Stimulated activated CD4-positive, alpha-beta T cell treated with anti-CD3 and anti-CD28 coated beads, Interleukin-4, amount 100 ng/mL, for 24 hours (primary cell): ENCODE data around the gene CLEC18B.
A peak's percentile ranks its signal among the peaks of the same experiment; 100 is the strongest.
"Not testable (repeated sequence)": the region's sequence is repeated elsewhere in the genome, so short reads cannot be mapped to it uniquely, and the experiment has no call there.

Experiments used
- DNase-seq: peaks from one replicate; pipeline ENCODE4 v3.0.0-alpha.2; 2020

The CLEC18B gene

GRCh38 chr16:74443624-74444346 lies 22.5 kb upstream of the CLEC18B start:
- DNase-seq, result not testable (repeated sequence)

DNA sequence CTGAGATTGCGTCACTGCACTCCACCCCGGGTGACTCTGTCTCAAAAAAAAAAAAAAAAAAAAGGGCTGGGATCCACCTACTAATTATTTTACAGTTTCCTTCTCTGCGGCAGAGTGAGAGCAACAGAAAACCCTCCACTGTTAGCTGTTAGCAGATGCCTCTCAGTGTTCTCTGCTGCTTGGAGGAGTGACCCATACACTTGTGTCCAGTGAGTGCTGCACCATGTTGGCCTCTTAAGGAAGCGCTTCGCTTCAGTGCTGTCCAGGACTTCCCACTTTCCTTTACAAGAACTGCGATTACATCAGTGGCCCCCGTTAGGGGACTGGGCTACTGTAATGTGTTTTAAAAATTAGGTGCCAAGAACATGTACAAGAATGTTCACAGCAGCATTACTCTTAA lies 18.4 kb upstream of the CLEC18B start:
- DNase-seq, result no peak

- no peak for DNase-seq
Observed at GRCh38 chr16:74438492-74438979, 17.3 kb upstream of the CLEC18B start.

- no peak for DNase-seq
Observed at GRCh38 chr16:74431516-74431915, 10.2 kb upstream of the CLEC18B start.

GRCh38 chr16:74430036-74430712 lies 8.9 kb upstream of the CLEC18B start:
- peak; percentile 53 for DNase-seq

DNA sequence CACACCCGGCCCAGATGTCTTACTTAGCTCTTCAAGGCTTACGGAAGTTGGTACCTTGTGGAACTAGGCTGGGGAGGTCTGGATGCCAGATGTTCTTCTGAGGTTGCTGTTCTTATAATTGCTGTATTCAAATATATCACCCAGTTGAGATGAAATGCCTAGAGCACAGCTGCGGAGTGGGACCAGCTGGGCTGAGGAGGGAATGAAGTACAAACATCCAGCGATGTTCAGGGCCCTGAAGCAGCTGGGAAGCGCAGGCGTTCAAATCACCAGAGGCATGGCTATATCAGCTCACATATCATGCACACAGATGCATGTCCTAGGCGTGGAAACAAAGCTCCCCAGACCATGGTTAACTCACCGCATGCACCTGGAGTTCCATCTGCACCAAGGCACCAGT lies 7.2 kb upstream of the CLEC18B start:
- DNase-seq, result not testable (repeated sequence)

GRCh38 chr16:74425751-74426150 lies 4.5 kb upstream of the CLEC18B start:
- not testable (repeated sequence) for DNase-seq

DNA sequence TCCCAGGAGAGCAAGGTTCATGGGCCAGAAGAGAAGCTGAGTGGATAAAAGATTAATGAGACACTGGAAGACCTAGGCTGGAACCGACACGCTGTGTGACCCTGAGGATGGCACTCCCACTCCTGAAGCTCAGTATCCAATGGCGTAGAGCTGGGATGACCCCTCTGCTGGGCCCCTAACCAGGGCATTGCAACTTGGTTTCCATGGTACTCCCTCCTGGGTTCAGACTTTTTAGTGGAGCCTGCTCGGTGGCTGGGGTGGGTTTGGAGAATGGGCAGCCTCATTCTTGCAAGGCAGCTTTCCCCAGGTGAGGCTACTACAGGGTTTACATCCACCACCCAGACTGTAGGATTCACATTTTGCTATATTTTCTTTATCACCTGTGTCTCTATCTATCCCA lies 2.4 kb upstream of the CLEC18B start:
- DNase-seq, result not testable (repeated sequence)

- not testable (repeated sequence) for DNase-seq
Observed at GRCh38 chr16:74422086-74422485, 808 bp upstream of the CLEC18B start.

GRCh38 chr16:74421482-74421785 lies 156 bp upstream of the CLEC18B start:
- DNase-seq, result not testable (repeated sequence)

DNA sequence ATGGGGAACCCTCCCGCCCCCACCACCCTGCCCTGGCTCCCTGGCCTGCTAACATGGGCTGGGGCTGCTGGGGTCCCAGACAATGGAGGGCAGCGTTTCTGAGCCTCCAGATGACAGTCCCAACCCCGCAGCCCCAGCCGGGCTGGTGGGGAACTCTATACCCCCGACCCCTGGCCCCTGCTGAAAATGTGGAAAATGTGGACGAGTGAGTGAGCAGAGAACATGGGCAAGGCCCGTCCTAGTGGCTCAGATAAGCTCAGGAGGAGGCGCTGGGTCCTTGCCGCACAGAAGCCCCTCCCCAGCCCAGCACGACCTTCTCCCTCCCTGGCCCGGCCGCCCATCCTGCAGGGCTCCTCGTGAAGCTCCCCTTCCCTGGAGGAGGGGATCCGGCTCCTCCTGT lies 1.5 kb downstream of the CLEC18B start:
- not testable (repeated sequence) for DNase-seq

DNA sequence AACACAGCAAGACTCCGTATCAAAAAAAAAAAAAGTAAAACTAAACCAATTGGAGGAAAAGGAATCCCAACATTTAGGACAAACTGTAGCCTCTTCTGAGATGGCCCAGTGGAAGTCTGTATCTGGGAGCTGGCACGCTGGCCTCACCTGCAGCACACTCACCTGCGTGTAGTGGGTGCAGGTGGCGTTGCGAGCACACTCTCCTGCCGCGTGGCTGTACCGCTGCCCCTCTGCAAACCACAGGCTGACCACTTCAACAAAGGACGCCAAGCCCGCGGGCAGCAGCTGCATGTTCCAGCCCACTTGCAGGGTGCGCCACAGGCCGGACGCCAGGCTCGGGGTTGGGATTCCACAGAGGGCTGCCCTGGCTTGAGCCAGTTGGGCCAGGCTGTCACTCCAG lies 3.4 kb downstream of the CLEC18B start:
- DNase-seq, result not testable (repeated sequence)

- DNase-seq, result not testable (repeated sequence)
Observed at GRCh38 chr16:74413920-74414319, 7.4 kb downstream of the CLEC18B start.

DNA sequence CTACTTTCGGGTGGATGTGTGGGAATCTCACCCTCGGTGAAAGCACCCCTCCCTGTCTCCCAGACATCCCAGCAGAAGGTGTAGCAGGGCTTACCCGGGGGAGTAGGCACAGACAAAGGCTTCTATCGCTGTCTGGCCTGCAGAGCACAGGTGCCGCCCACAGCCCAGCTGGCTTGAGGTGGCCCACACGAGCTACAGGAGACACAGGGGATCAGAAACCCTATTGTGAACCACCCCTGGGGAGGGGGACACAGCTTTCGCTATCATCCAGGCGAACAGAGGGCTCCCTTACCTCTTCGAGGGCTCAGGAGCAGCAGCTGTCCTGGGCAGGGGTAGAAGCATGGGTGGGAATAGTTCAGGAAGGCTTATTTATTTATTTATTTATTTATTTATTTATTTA lies 7.8 kb downstream of the CLEC18B start:
- not testable (repeated sequence) for DNase-seq

DNA sequence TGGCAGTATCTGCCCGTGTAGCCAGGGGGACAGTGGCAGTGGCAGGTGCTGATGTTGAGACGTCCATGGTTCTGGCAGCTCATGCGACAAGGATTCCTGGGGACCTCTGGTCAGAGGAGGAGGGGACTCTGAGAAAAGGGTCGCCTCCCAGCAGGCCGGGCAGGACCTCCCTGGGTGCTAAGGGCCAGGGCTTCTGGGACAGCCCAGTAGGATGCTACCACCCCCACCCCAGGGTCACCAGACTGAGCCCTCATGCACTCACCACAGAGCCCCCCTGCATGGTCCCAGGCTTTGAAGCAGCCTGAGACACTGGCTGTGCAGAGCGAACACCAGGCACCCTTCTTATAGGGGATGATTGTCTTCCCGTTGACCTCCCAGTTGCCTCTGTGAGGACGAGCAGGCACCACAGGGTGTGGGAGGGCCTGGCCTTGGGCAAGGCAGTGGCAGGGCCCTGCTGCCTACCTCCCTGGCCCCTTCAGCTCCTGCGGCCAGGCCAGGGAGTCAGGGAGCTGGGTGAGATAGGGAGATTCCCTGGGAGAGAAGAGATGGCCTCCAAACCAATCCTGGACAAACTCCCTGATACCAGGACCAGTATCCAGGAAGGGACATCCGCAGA lies 8.4 kb downstream of the CLEC18B start:
- not testable (repeated sequence) for DNase-seq

DNA sequence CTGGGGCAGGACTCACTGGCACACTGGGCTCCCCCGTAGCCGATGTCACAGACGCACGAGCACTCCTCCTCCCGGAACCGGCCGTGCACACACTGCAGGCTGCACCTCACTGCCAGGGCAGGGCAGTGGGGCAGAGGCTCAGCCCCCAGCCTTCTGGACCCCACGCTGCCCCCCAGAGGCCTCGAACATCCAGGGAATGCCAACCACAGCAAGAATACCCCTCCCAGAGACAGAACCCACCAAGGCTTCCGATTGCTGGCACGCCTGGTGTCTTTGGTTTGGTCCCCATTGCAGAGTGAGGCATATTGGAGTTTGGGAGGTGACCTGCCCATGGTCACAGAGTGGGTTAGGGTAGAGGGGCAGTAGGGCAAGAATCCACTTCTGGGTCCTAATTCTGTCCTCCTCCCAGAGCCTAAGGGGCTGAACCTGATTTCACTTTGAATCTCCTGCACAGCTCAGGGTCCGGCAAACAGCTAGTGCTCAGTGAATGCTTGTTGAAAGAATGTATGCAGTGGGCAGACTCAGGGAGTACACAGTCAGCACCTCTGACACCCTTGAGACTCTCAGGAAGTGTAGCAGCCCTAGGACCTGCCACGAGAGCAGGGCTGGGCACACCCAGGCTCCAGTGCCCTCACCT lies 9.0 kb downstream of the CLEC18B start:
- DNase-seq, result not testable (repeated sequence)

- DNase-seq, result not testable (repeated sequence)
Observed at GRCh38 chr16:74410981-74411380, 10.3 kb downstream of the CLEC18B start.

DNA sequence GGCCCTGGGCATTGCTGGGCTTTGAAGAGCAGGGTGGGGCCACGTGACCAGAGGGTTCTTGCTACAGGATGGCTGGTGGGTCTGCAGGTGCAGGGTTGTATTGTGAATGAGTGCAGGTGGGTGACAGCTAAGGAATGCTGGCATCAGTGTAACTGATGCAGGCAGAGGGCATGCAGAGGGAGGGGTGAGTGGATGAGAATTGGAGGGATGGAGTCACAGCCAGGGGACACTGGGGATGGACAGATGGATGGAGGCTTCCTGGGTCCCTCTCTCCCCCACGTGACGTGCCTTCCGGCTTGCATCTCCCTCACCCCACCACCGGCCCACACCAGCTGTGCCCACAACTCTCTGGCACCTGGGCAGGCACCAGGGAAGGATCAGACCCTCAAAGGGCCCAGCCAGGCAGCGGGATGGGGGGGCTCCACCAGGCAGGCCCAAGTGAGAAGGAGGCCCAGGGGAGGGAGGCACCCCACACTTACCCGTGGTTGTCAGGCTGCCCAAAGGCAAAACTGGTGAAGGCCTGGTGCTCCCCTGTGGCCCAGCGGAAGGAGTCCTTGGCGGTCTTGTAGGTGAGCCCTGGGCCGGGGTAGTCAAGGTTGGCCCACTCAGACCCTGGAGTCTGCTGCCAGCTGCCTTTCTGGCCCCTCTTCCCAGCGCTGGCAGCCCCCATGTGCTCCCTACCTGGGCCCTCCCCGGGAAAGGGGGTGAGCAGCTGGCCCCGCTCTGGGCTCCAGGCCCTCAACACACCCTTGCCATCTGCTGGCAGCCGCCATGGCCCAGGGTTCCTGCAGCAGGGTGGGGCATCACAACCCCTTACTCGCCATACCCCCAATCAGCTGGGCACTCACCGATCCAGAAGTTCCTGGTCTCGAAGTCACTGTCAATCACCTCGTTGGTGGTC lies 11.0 kb downstream of the CLEC18B start:
- not testable (repeated sequence) for DNase-seq

GRCh38 chr16:74409185-74409981 lies 11.9 kb downstream of the CLEC18B start:
- DNase-seq, result not testable (repeated sequence)

- DNase-seq, result not testable (repeated sequence)
Observed at GRCh38 chr16:74407362-74407705, 13.9 kb downstream of the CLEC18B start.

- not testable (repeated sequence) for DNase-seq
Observed at GRCh38 chr16:74406600-74407361, 14.5 kb downstream of the CLEC18B start.
